ENCODE measurements around the gene EEIG1. TPM values are rescaled to one million over a fixed set of nuclear protein-coding genes. Genes with fewer than 3 reads are reported as not detected.

Gene EEIG1
- total RNA-seq, 4 donors from 2014 or later: 33.9 to 53.8 (median 50.2) TPM

DNA sequence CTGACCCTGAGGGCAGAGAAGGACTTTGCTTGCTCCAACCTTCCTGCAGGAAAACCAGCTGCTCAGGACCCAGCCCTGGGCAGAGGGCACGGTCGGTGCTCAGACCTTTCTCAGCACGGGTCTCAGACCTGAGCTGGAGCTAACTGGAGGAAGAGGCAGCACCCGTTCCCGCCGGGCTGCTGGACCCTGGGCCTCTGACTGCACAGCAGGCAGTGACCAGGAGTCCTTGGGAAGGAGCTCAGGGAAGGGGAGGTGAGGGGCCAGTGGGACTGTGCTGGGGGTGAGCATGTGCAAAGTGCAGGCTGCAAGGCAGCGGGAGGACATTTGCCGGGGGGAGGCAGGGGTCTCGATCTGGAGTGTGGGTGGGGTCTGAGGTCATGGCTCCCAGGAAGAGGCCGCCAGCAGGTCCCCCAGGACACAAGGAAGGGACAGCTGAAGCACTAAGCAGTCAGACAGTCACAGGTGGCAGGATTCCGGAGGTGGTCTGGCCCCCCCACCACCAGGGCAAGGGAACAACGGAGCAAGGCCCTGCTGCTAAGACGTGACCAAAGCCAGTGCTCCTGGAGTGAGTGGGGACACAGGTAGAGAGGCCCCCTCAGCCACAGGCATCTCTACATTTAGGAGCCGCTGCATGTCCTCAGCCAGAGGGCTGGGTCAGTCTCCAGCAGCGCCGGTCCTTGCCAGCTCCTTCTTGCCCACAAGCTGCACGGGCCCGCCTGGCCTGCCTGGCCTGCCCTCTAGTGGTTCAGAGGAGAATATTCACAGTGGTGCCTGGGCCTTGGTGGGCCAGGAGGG, 38.4 kb downstream of the EEIG1 start:
- WGBS, 2 donors: 49 to 50% methylated on average over 14 to 18 of the region's 18 CpGs
- H3K9me3 ChIP-seq: no peaks in the 10 kb centered on the region
- H3K27ac ChIP-seq: peak overlapping the region; percentile 33 to 99 (median 69)
- peaks cover 0 to 84% (median 33%) of the 10 kb centered on the region in 4 donors for H3K4me1 ChIP-seq
- H3K4me3 ChIP-seq: no peak overlapping the region
- TF ChIP-seq, protein P1, sequence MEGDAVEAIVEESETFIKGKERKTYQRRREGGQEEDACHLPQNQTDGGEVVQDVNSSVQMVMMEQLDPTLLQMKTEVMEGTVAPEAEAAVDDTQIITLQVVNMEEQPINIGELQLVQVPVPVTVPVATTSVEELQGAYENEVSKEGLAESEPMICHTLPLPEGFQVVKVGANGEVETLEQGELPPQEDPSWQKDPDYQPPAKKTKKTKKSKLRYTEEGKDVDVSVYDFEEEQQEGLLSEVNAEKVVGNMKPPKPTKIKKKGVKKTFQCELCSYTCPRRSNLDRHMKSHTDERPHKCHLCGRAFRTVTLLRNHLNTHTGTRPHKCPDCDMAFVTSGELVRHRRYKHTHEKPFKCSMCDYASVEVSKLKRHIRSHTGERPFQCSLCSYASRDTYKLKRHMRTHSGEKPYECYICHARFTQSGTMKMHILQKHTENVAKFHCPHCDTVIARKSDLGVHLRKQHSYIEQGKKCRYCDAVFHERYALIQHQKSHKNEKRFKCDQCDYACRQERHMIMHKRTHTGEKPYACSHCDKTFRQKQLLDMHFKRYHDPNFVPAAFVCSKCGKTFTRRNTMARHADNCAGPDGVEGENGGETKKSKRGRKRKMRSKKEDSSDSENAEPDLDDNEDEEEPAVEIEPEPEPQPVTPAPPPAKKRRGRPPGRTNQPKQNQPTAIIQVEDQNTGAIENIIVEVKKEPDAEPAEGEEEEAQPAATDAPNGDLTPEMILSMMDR (IDR thresholded peaks at IDR 0.05): peak; percentile 86 to 96 (median 91)
- TF ChIP-seq EP300 (IDR thresholded peaks at IDR 0.05): peak in 1 of 2 donors; percentile 42
- TF ChIP-seq POLR2A (IDR thresholded peaks at IDR 0.05): no peak
- no peaks in the 10 kb centered on the region for H3K27me3 ChIP-seq
- peak in 1 of 2 donors; percentile 62 for DNase-seq (ENCODE audit: low spot score in 2 of 2)
- peaks cover 0 to 46% (median 6%) of the 10 kb centered on the region in 3 donors for H3K36me3 ChIP-seq

- no peak for DNase-seq (ENCODE audit: low spot score in 2 of 2)
- Histone ChIP-seq H3K27me3 (no peaks in the 10 kb centered on the region), H3K27ac (peak overlapping the region; percentile 33 to 99 (median 69)), H3K9me3 (no peaks in the 10 kb centered on the region), H3K4me1 (peaks cover 2 to 84% (median 36%) of the 10 kb centered on the region in 4 donors), H3K4me3 (no peak overlapping the region), H3K36me3 (peaks cover 0 to 46% (median 6%) of the 10 kb centered on the region in 3 donors)
- 44 to 58% methylated on average over 3 of the region's 3 CpGs for WGBS, 2 donors
- TF ChIP-seq EP300 (IDR thresholded peaks at IDR 0.05) (no peak), POLR2A (IDR thresholded peaks at IDR 0.05) (no peak)
- TF ChIP-seq, protein P1 (IDR thresholded peaks at IDR 0.05): no peak
These were observed 38.9 kb downstream of the EEIG1 start for GRCh38 chr9:127941961-127942215.

GRCh38 chr9:127941062-127941960, 39.5 kb downstream of the EEIG1 start:
- no peaks in the 10 kb centered on the region for H3K9me3 ChIP-seq
- DNase-seq (ENCODE audit: low spot score in 2 of 2): no peak
- no peak overlapping the region for H3K4me3 ChIP-seq
- H3K4me1 ChIP-seq: peaks cover 5 to 84% (median 37%) of the 10 kb centered on the region in 4 donors
- TF ChIP-seq EP300 (IDR thresholded peaks at IDR 0.05) (no peak), POLR2A (IDR thresholded peaks at IDR 0.05) (no peak)
- TF ChIP-seq, protein P1 (IDR thresholded peaks at IDR 0.05): no peak
- 62 to 64% methylated on average over 17 to 18 of the region's 18 CpGs for WGBS, 2 donors
- peaks cover 0 to 40% (median 6%) of the 10 kb centered on the region in 3 donors for H3K36me3 ChIP-seq
- no peaks in the 10 kb centered on the region for H3K27me3 ChIP-seq
- peak overlapping the region; percentile 33 to 99 (median 69) for H3K27ac ChIP-seq

- no peaks in the 10 kb centered on the region for H3K9me3 ChIP-seq
- peaks cover 5 to 84% (median 35%) of the 10 kb centered on the region in 4 donors for H3K4me1 ChIP-seq
- TF ChIP-seq POLR2A (IDR thresholded peaks at IDR 0.05): no peak
- no peak for TF ChIP-seq EP300 (IDR thresholded peaks at IDR 0.05)
- TF ChIP-seq, protein P1 (IDR thresholded peaks at IDR 0.05): no peak
- no peak overlapping the region for H3K4me3 ChIP-seq
- no peaks in the 10 kb centered on the region for H3K27me3 ChIP-seq
- peak overlapping the region in 2 of 4 donors; percentile 98 to 99 for H3K27ac ChIP-seq
- 78% methylated on average over 4 of the region's 4 CpGs for WGBS, 2 donors
- H3K36me3 ChIP-seq: peaks cover 0 to 42% (median 6%) of the 10 kb centered on the region in 3 donors
- no peak for DNase-seq (ENCODE audit: low spot score in 2 of 2)
These were observed 40.2 kb downstream of the EEIG1 start for GRCh38 chr9:127940593-127940992.

Measured in tibial nerve (tissue), 4 donors.